Subcutaneous adipose tissue (tissue), 4 donors: ENCODE measurements around the gene SH3D21. TPM values are rescaled to one million over a fixed set of nuclear protein-coding genes. Genes with fewer than 3 reads are reported as not detected.

Experiments used
- total RNA-seq, 4 donors: library from RNA; depleted of rRNA; stranded (reverse); fragments of >200 nt; gene quantifications; one replicate each; pipeline ENCODE4 v1.1.0, GENCODE V29; 2016
- TF ChIP-seq, protein P1 (sequence below): fragments of 450-650 bp; IDR thresholded peaks from one replicate; pipeline ENCODE4 v1.5.1; 2016; ENCODE audit warnings: low read depth, mild to moderate bottlenecking, control low read depth, antibody characterized with exemption, moderate library complexity

The SH3D21 gene
- total RNA-seq, 4 donors from 2014 or later: 0.66 to 3.4 (median 1.5) TPM

DNA sequence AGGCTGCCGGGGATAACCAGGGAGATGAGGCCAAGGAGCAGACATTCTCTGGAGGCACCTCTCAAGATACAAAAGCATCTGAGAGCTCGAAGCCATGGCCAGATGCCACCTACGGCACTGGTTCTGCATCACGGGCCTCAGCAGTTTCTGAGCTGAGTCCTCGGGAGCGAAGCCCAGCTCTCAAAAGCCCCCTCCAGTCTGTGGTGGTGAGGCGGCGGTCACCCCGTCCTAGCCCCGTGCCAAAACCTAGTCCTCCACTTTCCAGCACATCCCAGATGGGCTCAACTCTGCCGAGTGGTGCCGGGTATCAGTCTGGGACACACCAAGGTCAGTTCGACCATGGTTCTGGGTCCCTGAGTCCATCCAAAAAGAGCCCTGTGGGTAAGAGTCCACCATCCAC lies 19.4 kb upstream of the SH3D21 start:
- TF ChIP-seq, protein P1, sequence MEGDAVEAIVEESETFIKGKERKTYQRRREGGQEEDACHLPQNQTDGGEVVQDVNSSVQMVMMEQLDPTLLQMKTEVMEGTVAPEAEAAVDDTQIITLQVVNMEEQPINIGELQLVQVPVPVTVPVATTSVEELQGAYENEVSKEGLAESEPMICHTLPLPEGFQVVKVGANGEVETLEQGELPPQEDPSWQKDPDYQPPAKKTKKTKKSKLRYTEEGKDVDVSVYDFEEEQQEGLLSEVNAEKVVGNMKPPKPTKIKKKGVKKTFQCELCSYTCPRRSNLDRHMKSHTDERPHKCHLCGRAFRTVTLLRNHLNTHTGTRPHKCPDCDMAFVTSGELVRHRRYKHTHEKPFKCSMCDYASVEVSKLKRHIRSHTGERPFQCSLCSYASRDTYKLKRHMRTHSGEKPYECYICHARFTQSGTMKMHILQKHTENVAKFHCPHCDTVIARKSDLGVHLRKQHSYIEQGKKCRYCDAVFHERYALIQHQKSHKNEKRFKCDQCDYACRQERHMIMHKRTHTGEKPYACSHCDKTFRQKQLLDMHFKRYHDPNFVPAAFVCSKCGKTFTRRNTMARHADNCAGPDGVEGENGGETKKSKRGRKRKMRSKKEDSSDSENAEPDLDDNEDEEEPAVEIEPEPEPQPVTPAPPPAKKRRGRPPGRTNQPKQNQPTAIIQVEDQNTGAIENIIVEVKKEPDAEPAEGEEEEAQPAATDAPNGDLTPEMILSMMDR: no peak

DNA sequence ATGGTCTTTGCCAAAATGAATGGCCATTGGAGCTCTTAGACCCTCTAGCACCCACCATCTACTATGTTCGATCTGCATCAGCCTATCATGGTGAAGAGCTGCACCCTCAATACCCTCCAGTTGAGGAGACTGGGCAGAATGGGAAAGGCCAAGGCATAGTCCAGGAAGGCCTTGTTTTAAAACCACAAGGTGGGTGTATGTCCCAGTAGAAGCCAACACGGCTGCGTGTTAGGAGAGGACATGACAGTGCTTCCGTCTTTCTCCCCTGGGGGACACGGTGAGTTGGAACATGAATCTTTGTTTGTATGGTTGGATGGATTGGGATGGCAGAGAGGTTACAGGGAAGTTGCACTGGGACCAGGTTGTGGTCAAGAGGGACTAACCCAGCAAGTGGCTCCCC lies 18.6 kb upstream of the SH3D21 start:
- TF ChIP-seq, protein P1: no peak

DNA sequence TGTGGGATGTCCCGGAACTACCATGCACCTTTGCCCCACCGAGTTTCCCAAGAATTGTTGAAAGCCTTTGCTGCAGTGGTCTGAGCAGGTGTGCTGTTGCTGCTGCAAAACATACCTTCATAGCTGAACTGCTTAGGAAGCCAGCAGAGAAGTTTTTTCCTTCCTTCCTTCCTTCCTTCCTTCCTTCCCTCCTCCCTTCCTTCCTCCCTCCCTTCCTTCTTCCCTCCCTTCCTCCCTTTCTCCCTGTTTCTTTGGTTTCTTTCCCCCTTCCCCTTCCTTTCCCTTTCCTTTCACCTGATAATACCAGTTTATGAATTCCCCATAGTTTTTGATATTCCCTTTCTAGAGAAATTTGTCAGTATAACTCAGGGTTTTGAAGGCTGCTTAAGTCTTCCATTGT lies 10.8 kb upstream of the SH3D21 start:
- TF ChIP-seq, protein P1: no peak

DNA sequence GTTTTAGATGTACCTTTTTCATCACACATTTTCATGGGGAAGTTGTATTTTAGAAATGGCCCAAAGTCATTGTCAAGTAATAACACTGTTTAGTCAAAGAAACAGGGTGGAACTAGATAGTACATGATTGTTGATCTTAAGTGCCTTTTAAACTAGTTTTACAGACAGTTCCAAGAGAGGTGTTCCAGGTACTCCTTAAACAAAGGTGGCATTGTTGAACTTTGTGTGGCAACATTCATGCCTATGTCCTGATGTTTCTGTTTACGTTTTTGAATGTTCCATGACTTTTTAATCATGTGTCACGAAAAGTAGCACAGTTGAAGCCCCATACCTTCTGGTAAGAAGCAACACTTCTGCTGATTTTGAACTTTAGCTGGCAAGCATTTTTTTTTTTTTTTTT lies 9.1 kb upstream of the SH3D21 start:
- TF ChIP-seq, protein P1: no peak

DNA sequence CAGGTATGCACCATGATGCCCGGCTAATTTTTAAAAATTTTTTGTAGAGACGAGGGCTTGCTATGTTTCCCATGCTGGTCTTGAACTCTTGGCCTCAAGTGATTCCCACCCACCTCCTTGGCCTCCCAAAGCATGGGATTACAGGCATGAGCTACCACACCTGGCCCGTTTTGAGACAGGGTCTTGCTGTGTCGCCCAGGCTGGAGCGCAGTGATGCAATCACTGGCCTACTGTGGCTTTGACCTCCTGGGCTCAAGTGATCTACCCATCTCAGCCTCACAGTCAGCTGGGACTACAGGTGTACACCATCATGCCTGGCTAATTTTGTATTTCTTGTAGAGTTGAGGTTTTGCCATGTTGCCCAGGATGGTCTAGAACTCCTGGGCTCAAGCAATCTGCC lies 7.5 kb upstream of the SH3D21 start:
- TF ChIP-seq, protein P1: no peak

DNA sequence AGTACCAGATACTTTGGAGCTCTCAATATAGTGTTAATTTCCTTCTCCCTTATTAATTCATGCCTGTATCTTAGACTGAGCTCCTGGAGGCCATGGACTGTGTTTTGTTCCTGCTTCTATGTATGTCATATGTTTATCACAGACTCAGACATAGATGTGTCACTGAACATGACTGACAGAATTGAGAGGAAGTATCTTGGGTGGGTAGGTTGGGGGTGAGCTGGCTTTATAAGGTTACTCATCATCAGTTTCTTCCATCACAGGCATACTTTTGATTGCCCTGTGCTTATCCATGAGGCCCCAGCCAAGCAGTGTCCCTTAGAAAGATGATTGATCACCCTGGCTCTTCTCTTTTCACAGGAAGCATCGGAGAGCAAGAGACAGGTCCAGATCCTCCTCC lies 5.6 kb upstream of the SH3D21 start:
- TF ChIP-seq, protein P1: no peak

DNA sequence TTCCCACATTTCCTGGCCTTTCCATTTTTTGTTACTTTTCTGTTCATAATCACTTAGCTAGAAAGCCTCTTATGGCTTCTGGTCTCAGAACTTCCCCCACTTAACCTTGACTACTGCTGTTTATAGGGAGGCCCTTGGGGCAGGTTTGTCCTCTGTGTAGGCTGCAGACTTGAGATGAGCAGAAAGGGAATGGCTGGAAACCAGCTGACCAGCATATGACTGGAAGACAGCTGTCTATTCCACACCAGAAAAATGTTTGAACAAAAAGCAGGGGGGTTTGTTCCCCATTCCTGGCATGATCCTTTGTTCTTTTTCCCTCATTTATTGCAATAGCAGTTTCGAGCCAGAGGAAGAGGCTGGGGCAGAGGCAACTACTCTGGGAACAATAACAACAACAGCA lies 4.9 kb upstream of the SH3D21 start:
- TF ChIP-seq, protein P1: no peak
